GM21360 (cell line): Measurements from ENCODE around the gene FAM20A.
"Not testable (repeated sequence)": the region's sequence is repeated elsewhere in the genome, so short reads cannot be mapped to it uniquely, and the experiment has no call there.

Source experiments
- ATAC-seq: cut with Tn5 transposase; IDR thresholded peaks from one replicate; pipeline ENCODE4 v1.9.1; 2021; ENCODE audit warnings: mild to moderate bottlenecking, moderate library complexity; ENCODE audit not compliant: unreplicated experiment

FAM20A gene

GRCh38 chr17:68591583-68591982 lies 9.6 kb downstream of the FAM20A start:
- ATAC-seq = no peak

GRCh38 chr17:68589086-68589485 lies 12.1 kb downstream of the FAM20A start:
- no peak for ATAC-seq

GRCh38 chr17:68588362-68588761 lies 12.8 kb downstream of the FAM20A start:
- ATAC-seq = no peak

- no peak for ATAC-seq
Measured at GRCh38 chr17:68587847-68588246, 13.3 kb downstream of the FAM20A start.

GRCh38 chr17:68587026-68587425 lies 14.1 kb downstream of the FAM20A start:
- no peak for ATAC-seq

- ATAC-seq = no peak
Measured at GRCh38 chr17:68585643-68586042, 15.5 kb downstream of the FAM20A start.

- no peak for ATAC-seq
Measured at GRCh38 chr17:68584581-68585303, 16.4 kb downstream of the FAM20A start.

GRCh38 chr17:68582867-68583266 lies 18.3 kb downstream of the FAM20A start:
- ATAC-seq = not testable (repeated sequence)

- ATAC-seq = no peak
Measured at GRCh38 chr17:68581863-68582645, 19.1 kb downstream of the FAM20A start.

- no peak for ATAC-seq
Measured at GRCh38 chr17:68580236-68580770, 20.9 kb downstream of the FAM20A start.

- no peak for ATAC-seq
Measured at GRCh38 chr17:68579194-68579927, 21.8 kb downstream of the FAM20A start.

- no peak for ATAC-seq
Measured at GRCh38 chr17:68578236-68578635, 22.9 kb downstream of the FAM20A start.

GRCh38 chr17:68577497-68577821 lies 23.7 kb downstream of the FAM20A start:
- ATAC-seq = no peak

GRCh38 chr17:68576811-68577496 lies 24.2 kb downstream of the FAM20A start:
- ATAC-seq = no peak

- ATAC-seq = no peak
Measured at GRCh38 chr17:68576137-68576536, 25.0 kb downstream of the FAM20A start.

- no peak for ATAC-seq
Measured at GRCh38 chr17:68573338-68573737, 27.8 kb downstream of the FAM20A start.

GRCh38 chr17:68572138-68572842 lies 28.9 kb downstream of the FAM20A start:
- no peak for ATAC-seq

GRCh38 chr17:68570526-68570925 lies 30.6 kb downstream of the FAM20A start:
- no peak for ATAC-seq

- no peak for ATAC-seq
Measured at GRCh38 chr17:68569346-68569745, 31.8 kb downstream of the FAM20A start.

- no peak for ATAC-seq
Measured at GRCh38 chr17:68568581-68568980, 32.6 kb downstream of the FAM20A start.
